HepG2 (cell line): ENCODE results near the gene OSBPL3. TPM values are rescaled to one million over a fixed set of nuclear protein-coding genes. Genes with fewer than 3 reads are reported as not detected.

ENCODE experiments used
- ATAC-seq: fragments of 200-7000 bp; cut with Tn5 transposase; 3 replicates; pipeline ENCODE4 v1.9.1; 2020; ENCODE audit warnings: mild to moderate bottlenecking, moderate library complexity
- BruUV-seq: library from RNA; stranded (reverse); fragments of 400-500 nt; replicated peaks from 2 replicates; lab custom pipeline; 2021; lab: Mats Ljungman, UMichigan
- CTCF ChIA-PET: fragments of 300-600 bp; formaldehyde crosslinking; extraction: SDS; loops from one replicate; lab custom pipeline; 2021; ENCODE audit warnings: low total read pairs, inconsistent platforms, low intra/inter-chr PET ratio; lab: Yijun Ruan, JAX
- POLR2A ChIA-PET: fragments of 350-600 bp; sonication (Branson Sonifier 250); formaldehyde crosslinking; loops from one replicate; lab custom pipeline; 2020; ENCODE audit warnings: antibody characterized with exemption, inconsistent platforms; lab: Yijun Ruan, JAX
- DNase-seq: peaks from one replicate; pipeline ENCODE4 v3.0.0-alpha.2; 2015; ENCODE audit warnings: low spot score
- FAIRE-seq: peaks from 3 replicates; lab custom pipeline; 2011; peaks lifted over from hg19 to GRCh38; lab: Jason Lieb, UNC
- H2AFZ ChIP-seq: one replicate; pipeline ENCODE4 v1.6.1; 2011; ENCODE audit warnings: low read length, inconsistent platforms
- H3K27ac ChIP-seq: fragments of 300-600 bp; 3 replicates; pipeline ENCODE4 v1.8.0; 2011; ENCODE audit warnings: mixed run types, mild to moderate bottlenecking, mixed read lengths, low read length, inconsistent platforms; ENCODE audit not compliant: insufficient read depth; ENCODE audit errors: extremely low read length
- H3K27me3 ChIP-seq, 2 experiments: fragments of 200-600 bp in 1 of 2; 2 replicates in 1 of 2; 3 replicates in 1 of 2; pipeline versions ENCODE4 v1.6.0 to v1.8.0; 2011; ENCODE audit warnings: low read length in 2 of 2, mild to moderate bottlenecking in 2 of 2, moderate library complexity in 2 of 2, inconsistent platforms in 1 of 2; ENCODE audit not compliant: insufficient read depth in 2 of 2, control insufficient read depth in 1 of 2
- H3K36me3 ChIP-seq, 2 experiments: fragments of 200-600 bp in 1 of 2; replicated peaks in 1 of 2; 2 replicates in 1 of 2; 3 replicates in 1 of 2; pipeline versions ENCODE4 v1.5.1 to v1.8.0; 2011; ENCODE audit warnings: low read length in 2 of 2, inconsistent platforms in 1 of 2; ENCODE audit not compliant: insufficient read depth in 2 of 2, control insufficient read depth in 1 of 2
- H3K4me1 ChIP-seq: 2 replicates; pipeline ENCODE4 v1.5.1; 2012; ENCODE audit warnings: low read length, inconsistent platforms; ENCODE audit not compliant: insufficient read depth
- H3K4me2 ChIP-seq: 2 replicates; pipeline ENCODE4 v1.6.0; 2011; ENCODE audit warnings: low read depth, low read length, inconsistent platforms
- H3K4me3 ChIP-seq, 3 experiments: fragments of 200-600 bp in 1 of 3; sonication (generic), shearing (Covaris generic) in 1 of 3; replicated peaks in 1 of 3; 2 replicates each; pipeline ENCODE4 v1.5.1; 2011 to 2016; ENCODE audit warnings: low read length in 3 of 3, inconsistent platforms in 2 of 3, low read depth in 2 of 3, mild to moderate bottlenecking in 2 of 3, control low read depth in 1 of 3, mixed read lengths in 1 of 3; ENCODE audit not compliant: insufficient read depth in 1 of 3
- H3K79me2 ChIP-seq: one replicate; pipeline ENCODE4 v1.6.1; 2011; ENCODE audit warnings: low read length, inconsistent platforms; ENCODE audit not compliant: insufficient read depth
- H3K9ac ChIP-seq: 2 replicates; pipeline ENCODE4 v1.6.0; 2011; ENCODE audit warnings: mild to moderate bottlenecking, low read depth, low read length, inconsistent platforms; ENCODE audit not compliant: insufficient read depth
- H3K9me3 ChIP-seq: 2 replicates; pipeline ENCODE4 v1.5.1; 2012; ENCODE audit warnings: mild to moderate bottlenecking, low read length
- H4K20me1 ChIP-seq: 2 replicates; pipeline ENCODE4 v1.6.0; 2011; ENCODE audit warnings: inconsistent platforms, mild to moderate bottlenecking, low read length, moderate library complexity; ENCODE audit not compliant: insufficient read depth
- ATF2 ChIP-seq: sonication (generic); formaldehyde crosslinking; IDR thresholded peaks from 2 replicates; pipeline ENCODE4 v1.4.0; 2020; ENCODE audit warnings: missing genetic modification reagents
- EHMT2 ChIP-seq: fragments of 200-600 bp; sonication (generic); IDR thresholded peaks from 2 replicates; pipeline ENCODE4 v1.7.0; 2017; ENCODE audit warnings: antibody characterized with exemption, low read depth, low read length, borderline replicate concordance
- HOXA9 ChIP-seq: sonication (generic); formaldehyde crosslinking; IDR thresholded peaks from 2 replicates; pipeline ENCODE4 v1.8.1; 2022; ENCODE audit warnings: missing genetic modification reagents, mild to moderate bottlenecking, moderate library complexity, borderline replicate concordance
- RBM22 ChIP-seq: fragments of 200-400 bp; formaldehyde crosslinking; optimal IDR thresholded peaks from 2 replicates; pipeline ENCODE3; 2017; ENCODE audit warnings: mild to moderate bottlenecking, low read length, moderate library complexity
- SALL2 ChIP-seq: sonication (generic); formaldehyde crosslinking; IDR thresholded peaks from 2 replicates; pipeline ENCODE4 v1.8.1; 2023; ENCODE audit warnings: mild to moderate bottlenecking, missing genetic modification reagents, inconsistent platforms
- SMARCC2 ChIP-seq: fragments of 450-650 bp; IDR thresholded peaks from 2 replicates; pipeline ENCODE4 v1.6.1; 2017; ENCODE audit warnings: antibody characterized with exemption, mild to moderate bottlenecking
- ZFP41 ChIP-seq: sonication (generic); formaldehyde crosslinking; IDR thresholded peaks from 2 replicates; pipeline ENCODE4 v1.4.0; 2020; ENCODE audit warnings: mild to moderate bottlenecking, missing genetic modification reagents, borderline replicate concordance
- ZNF501 ChIP-seq: sonication (generic); formaldehyde crosslinking; IDR thresholded peaks from 2 replicates; pipeline ENCODE4 v1.5.1; 2020; ENCODE audit warnings: mild to moderate bottlenecking, moderate library complexity, missing genetic modification reagents
- ZSCAN20 ChIP-seq: sonication (generic); formaldehyde crosslinking; IDR thresholded peaks from 2 replicates; pipeline ENCODE4 v1.4.0; 2020; ENCODE audit warnings: missing genetic modification reagents, mild to moderate bottlenecking, borderline replicate concordance
- WGBS: methylation state at CpG from one replicate; pipeline ENCODE4 v1.1.6; 2017; ENCODE audit warnings: low lambda C conversion rate; 5-methylcytosine and 5-hydroxymethylcytosine counted together
- in situ Hi-C: cut with HindIII; loops from 2 replicates; pipeline ENCODE4 v1.10.0; 2017; ENCODE audit warnings: low pct_unique_long_range_greater_than_20kb; ENCODE audit not compliant: extremely low pct_ligation_motif_present
- intact Hi-C: fragments of 100-400 bp; cut with micrococcal nuclease; formaldehyde crosslinking; loops from one replicate; pipeline ENCODE4 v1.10.0; 2022; ENCODE audit not compliant: unreplicated experiment
- polyA plus RNA-seq, 8 experiments: library from polyadenylated mRNA; depleted of rRNA in 3 of 8; stranded (reverse) in 7 of 8; unstranded in 1 of 8; fragments of >200 nt; fragmentation: Illumina TruSeq in 4 of 8; extraction: Trizol in 4 of 8; gene quantifications; 2 replicates each; pipeline versions ENCODE4 v1.2.1 to v1.2.3, GENCODE V29; 2011 to 2016; ENCODE audit warnings: low read depth in 4 of 8, missing spikeins in 1 of 8, mixed read lengths in 1 of 8; ENCODE audit not compliant: insufficient read depth in 1 of 8
- total RNA-seq, 5 experiments: library from RNA; depleted of rRNA; stranded (reverse); fragments of >200 nt; fragmentation: Illumina TruSeq; extraction: Trizol; gene quantifications; 2 replicates each; pipeline ENCODE4 v1.2.3, GENCODE V29; 2016; ENCODE audit warnings: low read depth in 1 of 5
- TF ChIP-seq, protein P1 (sequence below): sonication (generic); formaldehyde crosslinking; IDR thresholded peaks from 2 replicates; pipeline ENCODE4 v1.5.1; 2020; ENCODE audit warnings: missing genetic modification reagents, mild to moderate bottlenecking, borderline replicate concordance
- TF ChIP-seq, protein P2 (sequence below): sonication (generic); formaldehyde crosslinking; IDR thresholded peaks from 2 replicates; pipeline ENCODE4 v1.4.0; 2020; ENCODE audit warnings: missing genetic modification reagents

Gene OSBPL3
- total and polyA plus RNA-seq, 2 of the 13 experiments (the other 11 are each of a cell fraction or from before 2014, with no cell fraction given): 8.8 to 28.9 TPM

DNA sequence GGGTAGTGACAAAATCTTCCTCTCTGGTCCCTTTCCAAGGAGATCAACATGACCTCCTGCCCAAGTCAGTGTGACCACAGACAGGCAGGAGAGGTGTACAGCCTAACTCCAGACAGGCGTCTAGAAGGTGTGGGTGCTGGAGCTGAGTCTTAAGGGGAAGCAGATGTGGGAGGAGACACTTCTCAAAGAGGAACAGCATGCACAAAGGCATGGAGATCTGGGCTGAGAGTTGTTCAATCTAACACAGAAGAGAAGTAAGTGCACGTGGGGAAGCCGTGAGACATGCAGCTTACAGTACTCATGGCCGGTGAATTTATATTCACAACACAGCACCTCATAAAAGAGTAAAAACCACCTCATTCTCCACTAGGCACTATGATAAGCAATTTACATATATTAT is 198.9 kb downstream of the OSBPL3 start (continued):
- TF ChIP-seq ATF2 (CRISPR knock-in tag): no peak
- TF ChIP-seq SMARCC2: no peak
- TF ChIP-seq, protein P1, sequence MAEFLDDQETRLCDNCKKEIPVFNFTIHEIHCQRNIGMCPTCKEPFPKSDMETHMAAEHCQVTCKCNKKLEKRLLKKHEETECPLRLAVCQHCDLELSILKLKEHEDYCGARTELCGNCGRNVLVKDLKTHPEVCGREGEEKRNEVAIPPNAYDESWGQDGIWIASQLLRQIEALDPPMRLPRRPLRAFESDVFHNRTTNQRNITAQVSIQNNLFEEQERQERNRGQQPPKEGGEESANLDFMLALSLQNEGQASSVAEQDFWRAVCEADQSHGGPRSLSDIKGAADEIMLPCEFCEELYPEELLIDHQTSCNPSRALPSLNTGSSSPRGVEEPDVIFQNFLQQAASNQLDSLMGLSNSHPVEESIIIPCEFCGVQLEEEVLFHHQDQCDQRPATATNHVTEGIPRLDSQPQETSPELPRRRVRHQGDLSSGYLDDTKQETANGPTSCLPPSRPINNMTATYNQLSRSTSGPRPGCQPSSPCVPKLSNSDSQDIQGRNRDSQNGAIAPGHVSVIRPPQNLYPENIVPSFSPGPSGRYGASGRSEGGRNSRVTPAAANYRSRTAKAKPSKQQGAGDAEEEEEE (CRISPR knock-in tag): no peak
- TF ChIP-seq, all 625 proteins: peak for 0

GRCh38 chr7:24779283-24779655 is 200.7 kb downstream of the OSBPL3 start:
- TF ChIP-seq HOXA9 (CRISPR knock-in tag): no peak
- no peak for TF ChIP-seq RBM22
- no peak for TF ChIP-seq ZSCAN20 (CRISPR knock-in tag)
- no peak for TF ChIP-seq ZFP41 (CRISPR knock-in tag)
- TF ChIP-seq EHMT2: no peak
- TF ChIP-seq ZNF501 (CRISPR knock-in tag): no peak
- TF ChIP-seq SALL2 (CRISPR knock-in tag): no peak
- TF ChIP-seq, protein P2, sequence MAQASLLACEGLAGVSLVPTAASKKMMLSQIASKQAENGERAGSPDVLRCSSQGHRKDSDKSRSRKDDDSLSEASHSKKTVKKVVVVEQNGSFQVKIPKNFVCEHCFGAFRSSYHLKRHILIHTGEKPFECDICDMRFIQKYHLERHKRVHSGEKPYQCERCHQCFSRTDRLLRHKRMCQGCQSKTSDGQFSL: no peak
- no peaks in the 10 kb centered on the region for H4K20me1 ChIP-seq
- H3K9me3 ChIP-seq: no peaks in the 10 kb centered on the region
- H3K79me2 ChIP-seq: no peaks in the 10 kb centered on the region
- POLR2A ChIA-PET: no interaction called here
- intact Hi-C loops: no loop called here
- FAIRE-seq: no peak
- peaks cover 4% of the 10 kb centered on the region; the same call in 1 of the 2 replicates for H3K4me1 ChIP-seq
- H3K4me3 ChIP-seq: no peak overlapping the region
- H3K36me3 ChIP-seq: no peaks in the 10 kb centered on the region; a peak in 1 of 5 replicates
- WGBS: 72% methylated on average over 2 of the region's 2 CpGs
- DNase-seq: no peak
- no peak overlapping the region for H3K4me2 ChIP-seq
- no peak overlapping the region for H2AFZ ChIP-seq
- H3K27me3 ChIP-seq: no peaks in the 10 kb centered on the region
- in situ Hi-C loops: no loop called here
- no peak overlapping the region for H3K27ac ChIP-seq
- H3K9ac ChIP-seq: no peak overlapping the region
- no TSS peak for BruUV-seq
- ATAC-seq: no peak
- CTCF ChIA-PET: no interaction called here
